Measurements from ENCODE around the gene SHISA9.

Gene SHISA9

DNA sequence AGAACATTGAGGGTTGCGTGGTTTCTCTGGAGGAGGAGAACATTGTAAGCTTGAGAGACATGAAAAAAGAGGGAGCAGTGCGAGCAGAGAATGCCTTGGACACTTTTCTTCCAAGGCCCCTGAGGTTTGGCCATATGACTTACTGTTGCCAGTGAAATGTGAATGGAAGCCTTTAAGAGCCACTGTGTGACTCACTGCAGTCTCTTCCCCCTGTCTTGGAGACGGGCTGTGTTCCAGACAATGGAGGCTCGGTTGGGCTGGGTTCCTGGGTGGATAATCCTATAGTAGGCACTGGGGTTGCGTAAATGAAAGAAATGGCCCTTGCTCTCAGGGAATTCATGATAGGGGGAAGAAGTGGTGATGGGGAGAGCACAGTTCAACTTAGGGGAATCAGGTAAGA, 75.5 kb downstream of the SHISA9 start:
- Histone ChIP-seq H3K9me2 (ENCODE audit: low read depth, low read length) (no peaks in the 10 kb centered on the region), H3K27ac (ENCODE audit: low read depth, low read length, poor library complexity, severe bottlenecking) (no peak overlapping the region), H3F3A (ENCODE audit: insufficient read depth, low read length) (no peaks in the 10 kb centered on the region), H3K9ac (ENCODE audit: low read length) (no peak overlapping the region), H3K4me1 (ENCODE audit: insufficient read depth, low read length, severe bottlenecking) (no peaks in the 10 kb centered on the region), H2AFZ (ENCODE audit: low read length) (no peak overlapping the region), H3K9me3 (ENCODE audit: low read length) (no peaks in the 10 kb centered on the region), H3K36me3 (ENCODE audit: insufficient read depth, low read length) (no peaks in the 10 kb centered on the region), H3K79me2 (ENCODE audit: insufficient read depth, low read length) (no peaks in the 10 kb centered on the region), H3K4me3 (ENCODE audit: low read depth, low read length, poor library complexity, severe bottlenecking) (no peak overlapping the region), H4K20me1 (ENCODE audit: insufficient read depth, low read length) (no peaks in the 10 kb centered on the region), H3K27me3 (ENCODE audit: insufficient read depth, low read length) (no peaks in the 10 kb centered on the region; the same call in 1 of the 2 replicates), H3K4me2 (ENCODE audit: low read length) (no peak overlapping the region)
- TF ChIP-seq, protein P1, sequence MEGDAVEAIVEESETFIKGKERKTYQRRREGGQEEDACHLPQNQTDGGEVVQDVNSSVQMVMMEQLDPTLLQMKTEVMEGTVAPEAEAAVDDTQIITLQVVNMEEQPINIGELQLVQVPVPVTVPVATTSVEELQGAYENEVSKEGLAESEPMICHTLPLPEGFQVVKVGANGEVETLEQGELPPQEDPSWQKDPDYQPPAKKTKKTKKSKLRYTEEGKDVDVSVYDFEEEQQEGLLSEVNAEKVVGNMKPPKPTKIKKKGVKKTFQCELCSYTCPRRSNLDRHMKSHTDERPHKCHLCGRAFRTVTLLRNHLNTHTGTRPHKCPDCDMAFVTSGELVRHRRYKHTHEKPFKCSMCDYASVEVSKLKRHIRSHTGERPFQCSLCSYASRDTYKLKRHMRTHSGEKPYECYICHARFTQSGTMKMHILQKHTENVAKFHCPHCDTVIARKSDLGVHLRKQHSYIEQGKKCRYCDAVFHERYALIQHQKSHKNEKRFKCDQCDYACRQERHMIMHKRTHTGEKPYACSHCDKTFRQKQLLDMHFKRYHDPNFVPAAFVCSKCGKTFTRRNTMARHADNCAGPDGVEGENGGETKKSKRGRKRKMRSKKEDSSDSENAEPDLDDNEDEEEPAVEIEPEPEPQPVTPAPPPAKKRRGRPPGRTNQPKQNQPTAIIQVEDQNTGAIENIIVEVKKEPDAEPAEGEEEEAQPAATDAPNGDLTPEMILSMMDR (IDR thresholded peaks at IDR 0.05; ENCODE audit: low read length): no peak
- TF ChIP-seq EZH2 (IDR thresholded peaks at IDR 0.05; ENCODE audit: borderline replicate concordance, low read length): no peak

DNA sequence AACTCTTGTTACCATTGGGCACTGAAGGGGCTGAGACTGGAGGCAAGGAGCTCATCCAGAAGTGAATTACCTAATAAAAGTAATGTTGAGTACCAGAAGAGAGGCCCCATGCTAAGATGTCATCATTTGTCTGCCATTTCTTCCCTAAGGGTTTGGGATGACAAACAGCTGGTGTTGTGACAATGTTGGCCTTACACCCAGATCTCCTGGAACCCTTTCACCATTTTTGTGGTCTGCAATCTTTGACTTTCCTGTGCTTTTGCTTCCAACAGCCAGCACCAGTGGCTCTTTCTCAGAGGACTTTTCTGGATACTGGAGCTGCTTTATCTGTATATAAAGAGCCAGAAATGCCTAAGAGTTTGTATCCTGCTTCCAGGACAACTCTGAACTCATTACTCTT, 84.1 kb downstream of the SHISA9 start:
- H3K4me3 ChIP-seq (ENCODE audit: low read depth, low read length, poor library complexity, severe bottlenecking): no peak overlapping the region
- TF ChIP-seq, protein P1 (IDR thresholded peaks at IDR 0.05; ENCODE audit: low read length): no peak
- no peak for TF ChIP-seq EZH2 (IDR thresholded peaks at IDR 0.05; ENCODE audit: borderline replicate concordance, low read length)

DNA sequence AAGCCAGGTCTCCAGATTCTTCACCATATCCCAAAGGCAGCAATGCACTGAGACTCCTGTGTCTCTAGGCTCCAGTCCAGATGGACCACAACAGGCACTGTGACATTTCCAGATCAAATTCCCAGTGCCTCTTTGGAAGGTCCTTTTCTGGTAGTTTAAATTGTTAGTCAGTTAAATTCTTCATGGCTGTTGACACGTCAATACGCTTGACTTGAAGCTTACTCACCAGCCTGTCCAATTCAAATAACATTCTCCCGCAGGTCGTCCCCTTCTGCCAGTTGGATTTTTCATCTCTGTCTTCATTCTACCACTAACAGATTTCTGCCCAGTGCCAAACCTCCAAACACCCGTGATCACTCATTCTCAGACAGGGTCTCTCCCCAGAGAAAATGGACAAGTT, 86.7 kb downstream of the SHISA9 start:
- H3K27me3 ChIP-seq (ENCODE audit: insufficient read depth, low read length): 0 out of 2 replicates have a peak, but pooled peaks cover 3% of the 10 kb centered on the region
- H3K4me3 ChIP-seq (ENCODE audit: low read depth, low read length, poor library complexity, severe bottlenecking): no peak overlapping the region
- no peaks in the 10 kb centered on the region for H3F3A ChIP-seq (ENCODE audit: insufficient read depth, low read length)
- 0 out of 2 replicates have a peak, but pooled peaks cover 5% of the 10 kb centered on the region for H3K9me3 ChIP-seq (ENCODE audit: low read length)
- no peak overlapping the region for H3K9ac ChIP-seq (ENCODE audit: low read length)
- no peak overlapping the region for H3K27ac ChIP-seq (ENCODE audit: low read depth, low read length, poor library complexity, severe bottlenecking)
- no peaks in the 10 kb centered on the region for H3K4me1 ChIP-seq (ENCODE audit: insufficient read depth, low read length, severe bottlenecking)
- H4K20me1 ChIP-seq (ENCODE audit: insufficient read depth, low read length): no peaks in the 10 kb centered on the region
- no peaks in the 10 kb centered on the region; the same call in 1 of the 2 replicates for H3K36me3 ChIP-seq (ENCODE audit: insufficient read depth, low read length)
- no peak overlapping the region for H2AFZ ChIP-seq (ENCODE audit: low read length)
- H3K79me2 ChIP-seq (ENCODE audit: insufficient read depth, low read length): no peaks in the 10 kb centered on the region
- no peaks in the 10 kb centered on the region for H3K9me2 ChIP-seq (ENCODE audit: low read depth, low read length)
- TF ChIP-seq EZH2 (IDR thresholded peaks at IDR 0.05; ENCODE audit: borderline replicate concordance, low read length): no peak
- TF ChIP-seq, protein P1 (IDR thresholded peaks at IDR 0.05; ENCODE audit: low read length): no peak
- H3K4me2 ChIP-seq (ENCODE audit: low read length): no peak overlapping the region

More for the DNA sequence above, 84.1 kb downstream of the SHISA9 start:
- H3K27me3 ChIP-seq (ENCODE audit: insufficient read depth, low read length): peaks cover 3% of the 10 kb centered on the region; the same call in 1 of the 2 replicates
- 0 out of 2 replicates have a peak, but pooled peaks cover 5% of the 10 kb centered on the region for H3K9me3 ChIP-seq (ENCODE audit: low read length)
- no peak overlapping the region for H3K27ac ChIP-seq (ENCODE audit: low read depth, low read length, poor library complexity, severe bottlenecking)
- H4K20me1 ChIP-seq (ENCODE audit: insufficient read depth, low read length): no peaks in the 10 kb centered on the region
- no peaks in the 10 kb centered on the region; the same call in 1 of the 2 replicates for H3K36me3 ChIP-seq (ENCODE audit: insufficient read depth, low read length)
- H3K4me2 ChIP-seq (ENCODE audit: low read length): no peak overlapping the region
- no peaks in the 10 kb centered on the region for H3F3A ChIP-seq (ENCODE audit: insufficient read depth, low read length)
- H3K9ac ChIP-seq (ENCODE audit: low read length): no peak overlapping the region
- H3K79me2 ChIP-seq (ENCODE audit: insufficient read depth, low read length): no peaks in the 10 kb centered on the region
- no peaks in the 10 kb centered on the region for H3K4me1 ChIP-seq (ENCODE audit: insufficient read depth, low read length, severe bottlenecking)
- H3K9me2 ChIP-seq (ENCODE audit: low read depth, low read length): no peaks in the 10 kb centered on the region
- H2AFZ ChIP-seq (ENCODE audit: low read length): no peak overlapping the region

Data from OCI-LY1 (cell line).